Stimulated activated naive CD8-positive, alpha-beta T cell treated with anti-CD3 and anti-CD28 coated beads, Interleukin-15, Interleukin-2, amounts not matched to agents 100 U/mL and 50 U/mL, for 24 hours (primary cell): ENCODE data around the gene IQSEC2.

Experiments
- ATAC-seq: fragments of 150-1000 bp; cut with Tn5 transposase; one replicate; pipeline ENCODE4 v1.10.0; 2021
- DNase-seq: peaks from one replicate; pipeline ENCODE4 v3.0.0; 2021

Gene IQSEC2

GRCh38 chrX:53281321-53281822, at the start of gene IQSEC2:
Gene IQSEC2 (minus strand): TSS chrX:53281584.
- no peak for DNase-seq
- ATAC-seq: no peak

DNA sequence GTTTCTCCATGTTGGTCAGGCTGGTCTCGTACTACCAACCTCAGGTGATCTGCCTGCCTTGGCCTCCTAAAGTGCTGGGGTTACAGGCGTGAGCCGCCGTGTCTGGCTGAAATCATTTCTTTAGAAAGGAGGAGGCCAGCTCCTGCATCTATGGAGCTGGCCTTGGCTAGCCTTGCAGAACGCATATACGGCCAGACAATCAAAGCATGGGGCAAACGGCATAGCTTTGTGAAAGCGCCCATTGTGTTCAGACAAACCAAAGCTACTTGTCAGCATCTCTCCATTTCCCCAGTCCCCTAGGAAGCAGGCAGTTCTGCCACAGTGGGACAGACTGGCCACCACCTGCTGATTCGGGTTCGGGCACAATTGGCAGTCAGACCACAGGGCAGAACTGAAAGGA, 48.9 kb upstream of the IQSEC2 start:
- ATAC-seq (no peak), DNase-seq (no peak)

DNA sequence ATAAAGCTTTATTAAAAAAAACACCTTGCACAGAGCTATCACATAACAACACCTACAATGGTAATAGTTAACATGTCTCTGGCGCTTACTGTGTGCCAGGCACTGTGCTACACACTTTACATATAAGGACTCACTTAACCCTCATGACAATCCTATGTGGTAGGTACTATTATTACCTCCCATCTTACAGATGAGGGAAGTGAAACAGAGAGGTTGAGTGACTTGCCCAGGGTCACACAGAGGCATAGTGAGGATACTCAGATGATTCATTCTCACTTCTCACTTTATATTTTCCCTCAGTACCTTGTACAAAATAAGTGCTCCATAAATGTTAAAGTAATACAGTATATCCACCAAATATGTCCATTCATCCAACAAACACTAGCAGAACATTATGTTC, 43.4 kb upstream of the IQSEC2 start:
- no peak for DNase-seq
- ATAC-seq: no peak

DNA sequence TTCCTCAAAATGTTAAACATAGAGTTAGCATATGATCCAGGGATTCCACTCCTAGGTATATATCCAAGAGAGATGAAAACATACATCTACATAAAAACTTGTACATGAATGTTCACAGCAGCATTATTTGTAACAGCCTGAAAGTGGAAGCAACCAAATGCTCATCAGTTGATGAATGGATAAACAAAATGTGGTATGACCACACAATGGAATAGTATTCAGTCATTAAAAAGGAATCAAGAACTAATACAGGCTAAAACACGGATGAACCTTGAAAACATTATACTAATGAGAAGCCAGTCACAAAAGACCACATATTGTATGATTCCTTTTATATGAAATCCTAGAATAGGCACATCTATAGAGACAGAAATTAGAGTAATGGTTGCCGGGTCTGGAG, 42.7 kb upstream of the IQSEC2 start:
- no peak for ATAC-seq
- DNase-seq: no peak

GRCh38 chrX:53323196-53323595, 41.8 kb upstream of the IQSEC2 start:
- no peak for DNase-seq
- no peak for ATAC-seq

- DNase-seq (no peak), ATAC-seq (no peak)
These were observed 40.6 kb upstream of the IQSEC2 start for GRCh38 chrX:53321943-53322497.

DNA sequence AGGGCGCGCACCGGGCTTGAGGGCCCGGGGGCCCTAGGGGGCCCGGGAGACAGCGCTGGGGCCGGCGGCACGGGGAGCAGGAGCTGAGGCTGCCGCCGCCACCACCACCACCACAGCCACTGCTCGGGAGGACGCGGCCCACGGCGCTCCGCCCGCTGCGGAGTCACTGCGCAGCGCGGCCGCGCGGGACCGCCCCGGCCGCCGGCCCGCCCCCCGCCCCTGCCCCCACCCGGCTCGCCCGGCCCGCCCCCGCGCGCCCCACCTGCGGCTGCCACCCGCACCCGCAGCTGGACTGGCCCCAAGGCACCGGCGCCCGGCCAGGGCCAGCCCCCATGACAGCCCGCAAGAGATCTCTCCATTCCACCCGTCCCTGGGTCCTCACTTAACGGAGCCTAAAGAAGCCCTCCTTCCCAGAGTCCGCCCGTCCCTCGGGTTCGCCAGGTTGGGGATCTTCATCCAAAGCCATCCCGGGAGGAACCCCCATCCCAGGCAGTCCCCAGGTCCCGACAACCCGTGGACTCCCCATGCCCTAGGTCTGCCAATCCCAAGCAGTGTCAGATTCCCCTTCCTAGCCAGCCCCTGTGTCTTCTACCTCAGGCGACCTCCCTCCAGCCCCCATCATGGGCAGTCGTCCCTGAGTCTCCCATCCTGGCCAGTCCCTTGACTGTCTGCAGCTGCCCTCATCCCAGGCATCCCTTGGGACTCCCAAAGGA, 40.0 kb upstream of the IQSEC2 start:
- DNase-seq (no peak), ATAC-seq (peak; percentile 38)

- ATAC-seq: no peak
- no peak for DNase-seq
These were observed 39.3 kb upstream of the IQSEC2 start for GRCh38 chrX:53320543-53321229.

DNA sequence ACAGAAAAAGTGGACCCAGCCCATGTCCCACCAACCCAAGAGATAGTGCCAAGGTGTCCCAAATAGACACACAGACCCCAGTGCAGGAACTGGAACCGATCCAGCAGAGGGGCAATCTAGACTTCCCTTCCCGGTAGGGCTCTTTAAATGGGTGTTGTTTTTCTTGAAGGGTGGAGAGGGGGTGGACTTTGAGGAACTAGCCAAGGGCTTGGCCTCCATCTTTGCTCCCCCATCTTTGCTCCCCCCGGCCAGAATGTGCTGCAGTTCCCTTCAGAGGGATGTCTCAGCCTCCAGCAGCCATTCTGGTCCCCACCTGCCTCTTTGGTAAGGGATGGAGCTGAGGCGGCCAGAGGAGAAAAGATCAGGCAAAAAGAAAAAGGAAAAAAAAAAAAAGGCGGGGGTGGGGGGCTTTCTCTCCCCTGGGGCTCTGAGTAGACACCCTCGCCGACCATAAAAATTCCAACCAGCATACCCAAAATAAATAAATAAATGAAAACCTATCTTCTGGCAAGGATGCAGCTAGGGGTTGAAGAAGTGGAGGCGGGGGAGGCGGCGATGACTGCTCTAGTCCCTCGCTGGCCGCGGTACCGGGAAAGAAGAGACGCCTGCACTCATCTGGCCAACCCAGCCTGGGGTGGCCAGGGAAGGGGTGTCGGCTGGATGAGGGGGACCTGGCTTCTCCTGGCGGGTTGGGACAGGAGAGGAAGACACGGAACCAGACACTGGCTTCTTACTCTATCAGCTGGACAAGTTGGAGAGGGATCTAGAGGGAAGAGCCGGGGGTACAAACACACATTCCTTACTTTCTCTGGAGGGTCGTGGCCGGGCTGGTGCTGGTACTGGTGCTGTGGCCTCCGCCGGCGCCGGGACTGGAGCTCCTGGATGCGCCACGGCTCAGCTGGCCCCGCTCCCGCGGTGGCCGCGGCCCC, 38.5 kb upstream of the IQSEC2 start:
- ATAC-seq (no peak), DNase-seq (no peak)

DNA sequence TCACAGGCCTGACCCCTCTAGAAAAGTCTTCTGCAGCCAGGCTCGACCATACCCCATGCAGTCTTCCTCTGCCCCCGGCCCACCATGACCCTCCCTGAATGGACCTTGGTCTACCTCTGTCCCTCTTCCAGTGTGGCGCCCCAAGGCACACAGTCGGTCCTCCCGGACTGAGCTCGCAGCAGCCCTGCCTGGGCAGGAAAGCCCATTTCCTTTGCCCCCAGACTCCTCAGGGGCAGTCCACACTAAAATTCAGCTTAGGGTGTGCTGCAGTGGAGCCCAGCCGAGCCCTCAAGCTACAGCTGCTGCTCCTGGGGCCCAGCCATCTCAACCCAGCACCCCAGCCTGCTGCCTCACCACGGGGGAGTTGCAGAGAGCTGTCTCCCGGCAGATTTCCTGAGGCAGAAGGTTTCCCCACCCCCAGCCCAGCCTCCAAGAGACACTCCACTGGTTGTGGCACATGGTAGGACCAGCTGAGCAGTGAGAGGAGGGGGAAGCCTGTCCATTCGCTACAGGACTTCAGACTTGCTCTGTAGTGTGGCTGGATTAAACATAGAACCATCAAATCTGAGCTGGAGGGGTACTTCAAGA, 37.5 kb upstream of the IQSEC2 start:
- DNase-seq (no peak), ATAC-seq (no peak)

DNA sequence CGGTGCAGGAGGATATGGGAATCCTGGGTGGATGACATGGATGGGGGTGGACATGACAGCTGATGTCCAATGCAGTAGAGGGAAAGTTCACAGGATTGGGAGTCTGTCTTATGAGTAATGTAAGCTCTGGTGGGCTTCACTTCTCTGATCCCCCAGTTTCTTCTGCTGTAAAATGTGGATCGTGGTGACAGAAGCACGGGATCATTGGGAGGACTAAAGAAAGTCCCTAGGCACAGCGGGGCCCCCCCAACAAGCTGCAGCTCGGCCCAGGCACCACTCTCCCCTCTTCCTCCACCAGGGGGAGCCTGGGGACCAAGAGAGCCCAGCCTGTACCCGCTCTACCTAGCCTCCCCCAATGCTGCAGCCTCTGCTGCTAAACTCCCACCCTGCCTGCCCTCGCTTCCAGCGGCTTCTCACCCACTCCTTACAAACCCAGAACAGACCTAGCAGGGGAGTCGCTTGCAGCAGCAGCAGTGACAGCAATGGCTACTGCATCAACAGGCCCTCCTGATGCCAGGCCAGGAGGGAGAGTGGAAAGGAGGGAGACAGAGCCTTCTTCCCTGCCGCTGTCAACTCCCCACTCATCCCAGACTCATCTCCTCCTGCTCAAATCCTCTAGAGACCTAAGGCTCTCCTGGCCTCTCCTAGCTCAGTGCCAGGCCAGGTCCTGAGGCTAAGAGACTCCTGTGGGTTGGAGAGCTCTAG, 36.1 kb upstream of the IQSEC2 start:
- peak; percentile 77 for ATAC-seq
- peak; percentile 73 for DNase-seq

- ATAC-seq (no peak), DNase-seq (no peak)
These were observed 35.5 kb upstream of the IQSEC2 start for GRCh38 chrX:53316860-53317237.

DNA sequence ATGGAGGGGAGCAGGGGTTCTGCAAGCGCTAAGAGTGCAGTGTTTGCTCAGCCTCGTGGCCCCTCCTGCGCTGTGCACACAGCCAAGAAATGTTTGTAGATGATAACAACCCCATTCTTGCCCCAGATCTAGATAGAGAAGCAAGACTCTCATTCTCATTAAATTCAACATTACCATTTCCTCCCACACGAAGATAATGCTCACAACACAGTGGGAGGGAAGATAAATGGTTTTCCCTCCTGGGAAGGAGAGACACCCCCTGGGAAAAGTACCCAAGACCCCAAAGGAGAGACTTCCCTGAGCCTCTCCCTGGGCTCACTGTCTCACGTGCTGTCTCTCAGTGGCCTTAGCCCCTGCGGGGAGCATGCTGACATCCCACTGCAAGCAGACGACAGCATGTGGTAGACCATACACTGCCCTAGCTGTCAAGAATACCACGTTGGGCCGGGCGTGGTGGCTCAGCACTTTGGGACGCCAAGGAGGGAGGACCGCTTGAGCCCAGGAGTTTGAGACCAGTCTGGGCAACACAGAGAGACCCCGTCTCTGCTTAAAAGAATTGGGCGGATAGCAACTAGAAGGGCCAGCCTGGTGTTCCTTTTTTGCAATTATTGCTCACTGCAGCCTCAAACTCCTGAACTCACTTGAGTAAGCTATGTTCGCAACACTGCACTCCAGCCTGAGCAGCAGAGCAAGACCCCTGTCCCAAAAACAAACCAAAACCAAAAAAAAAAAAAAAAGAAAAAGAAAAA, 34.9 kb upstream of the IQSEC2 start:
- no peak for ATAC-seq
- no peak for DNase-seq

- DNase-seq: no peak
- ATAC-seq: no peak
These were observed 32.3 kb upstream of the IQSEC2 start for GRCh38 chrX:53313728-53314105.

GRCh38 chrX:53312946-53313727, 31.8 kb upstream of the IQSEC2 start:
- DNase-seq (peak; percentile 63), ATAC-seq (no peak)

DNA sequence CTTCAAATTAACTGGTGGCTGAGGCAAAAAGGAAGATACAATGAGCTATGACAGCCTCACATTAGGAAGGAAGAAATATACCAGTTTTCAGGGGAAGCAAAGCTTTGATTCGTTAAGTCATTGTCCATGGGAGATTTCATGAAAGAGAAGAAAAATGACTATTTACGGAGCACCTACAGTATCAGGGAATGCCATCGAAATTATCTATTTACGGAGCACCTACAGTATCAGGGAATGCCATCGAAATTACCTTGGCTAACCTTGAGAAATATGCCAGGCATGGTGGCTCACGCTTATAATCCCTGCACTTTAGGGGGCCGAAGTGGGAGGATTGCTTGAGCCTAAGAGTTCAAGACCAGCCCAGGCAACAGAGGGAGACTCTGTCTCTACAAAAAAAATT, 28.5 kb upstream of the IQSEC2 start:
- no peak for DNase-seq
- ATAC-seq: no peak

- DNase-seq: no peak
- no peak for ATAC-seq
These were observed 27.5 kb upstream of the IQSEC2 start for GRCh38 chrX:53308836-53309235.

- no peak for ATAC-seq
- DNase-seq: no peak
These were observed 24.9 kb upstream of the IQSEC2 start for GRCh38 chrX:53305996-53306937.
